Measurements from ENCODE around the gene PTGER2. TPM values are rescaled to one million over a fixed set of nuclear protein-coding genes. Genes with fewer than 3 reads are reported as not detected.

PTGER2 gene
- total and polyA plus RNA-seq, 11 donors = 0.15 to 4.1 (median 0.60) TPM

DNA sequence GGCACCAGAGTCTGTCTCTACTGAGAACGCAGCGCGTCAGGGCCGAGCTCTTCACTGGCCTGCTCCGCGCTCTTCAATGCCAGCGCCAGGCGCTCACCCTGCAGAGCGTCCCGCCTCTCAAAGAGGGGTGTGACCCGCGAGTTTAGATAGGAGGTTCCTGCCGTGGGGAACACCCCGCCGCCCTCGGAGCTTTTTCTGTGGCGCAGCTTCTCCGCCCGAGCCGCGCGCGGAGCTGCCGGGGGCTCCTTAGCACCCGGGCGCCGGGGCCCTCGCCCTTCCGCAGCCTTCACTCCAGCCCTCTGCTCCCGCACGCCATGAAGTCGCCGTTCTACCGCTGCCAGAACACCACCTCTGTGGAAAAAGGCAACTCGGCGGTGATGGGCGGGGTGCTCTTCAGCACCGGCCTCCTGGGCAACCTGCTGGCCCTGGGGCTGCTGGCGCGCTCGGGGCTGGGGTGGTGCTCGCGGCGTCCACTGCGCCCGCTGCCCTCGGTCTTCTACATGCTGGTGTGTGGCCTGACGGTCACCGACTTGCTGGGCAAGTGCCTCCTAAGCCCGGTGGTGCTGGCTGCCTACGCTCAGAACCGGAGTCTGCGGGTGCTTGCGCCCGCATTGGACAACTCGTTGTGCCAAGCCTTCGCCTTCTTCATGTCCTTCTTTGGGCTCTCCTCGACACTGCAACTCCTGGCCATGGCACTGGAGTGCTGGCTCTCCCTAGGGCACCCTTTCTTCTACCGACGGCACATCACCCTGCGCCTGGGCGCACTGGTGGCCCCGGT, 46.4 kb upstream of the PTGER2 start, which contains the start of gene PTGDR:
TSS of gene PTGDR (plus strand) at position 198 of the 778 bp plus-strand sequence. CDS start at position 315, 117 bp downstream.
- no peak for TF ChIP-seq POLR2A (IDR thresholded peaks at IDR 0.05)
- no peak for TF ChIP-seq CTCF (IDR thresholded peaks at IDR 0.05)
- H3K36me3 ChIP-seq = no peaks in the 10 kb centered on the region
- no peaks in the 10 kb centered on the region for H3K9me3 ChIP-seq
- H3K27me3 ChIP-seq = peaks cover 0 to 38% (median 9%) of the 10 kb centered on the region in 9 donors
- H3K27ac ChIP-seq = peak within 1 kb of the TSS in 10 of 12 donors; percentile 11 to 78 (median 59)
- H3K4me3 ChIP-seq = peak within 1 kb of the TSS; percentile 36 to 75 (median 58)
- 3 to 11% (median 5%) methylated on average over 27 to 63 of the region's 63 CpGs for WGBS, 4 donors
- H3K4me1 ChIP-seq = peaks cover 0 to 43% (median 18%) of the 10 kb centered on the region in 12 donors
- ATAC-seq (peak; percentile 33 to 81 (median 62)), DNase-seq (peak; percentile 38 to 71 (median 47))
- intact Hi-C loops (cut with DNase I) = loop anchor here in 2 of 10 donors (10.0 kb wide), 2 partner anchors 123 to 273 kb away; no protein-coding TSS in a partner anchor

DNA sequence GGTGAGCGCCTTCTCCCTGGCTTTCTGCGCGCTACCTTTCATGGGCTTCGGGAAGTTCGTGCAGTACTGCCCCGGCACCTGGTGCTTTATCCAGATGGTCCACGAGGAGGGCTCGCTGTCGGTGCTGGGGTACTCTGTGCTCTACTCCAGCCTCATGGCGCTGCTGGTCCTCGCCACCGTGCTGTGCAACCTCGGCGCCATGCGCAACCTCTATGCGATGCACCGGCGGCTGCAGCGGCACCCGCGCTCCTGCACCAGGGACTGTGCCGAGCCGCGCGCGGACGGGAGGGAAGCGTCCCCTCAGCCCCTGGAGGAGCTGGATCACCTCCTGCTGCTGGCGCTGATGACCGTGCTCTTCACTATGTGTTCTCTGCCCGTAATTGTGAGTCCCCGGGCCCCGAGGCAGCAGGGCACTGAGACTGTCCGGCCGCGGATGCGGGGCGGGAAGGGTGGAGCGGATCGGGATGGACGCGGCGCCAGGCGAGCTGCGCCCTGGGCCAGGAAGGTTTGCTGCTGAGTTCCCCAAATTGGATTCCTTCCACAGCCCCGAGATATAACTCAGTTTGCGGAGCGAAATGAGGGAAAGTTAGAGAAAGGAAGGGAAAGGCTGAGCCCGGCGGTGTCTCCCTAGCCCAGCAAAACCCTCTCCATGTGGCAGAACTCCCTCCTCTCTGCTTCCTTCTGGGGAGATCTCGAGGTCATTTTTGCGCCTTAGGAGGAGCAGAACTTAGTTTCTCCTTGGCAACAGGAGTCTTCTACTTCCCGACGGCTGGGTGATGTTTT, 45.6 kb upstream of the PTGER2 start:
- Histone ChIP-seq H3K4me1 (peaks cover 0 to 43% (median 18%) of the 10 kb centered on the region in 12 donors), H3K27ac (peak overlapping the region in 9 of 12 donors; percentile 11 to 78 (median 61)), H3K36me3 (no peaks in the 10 kb centered on the region), H3K4me3 (peak overlapping the region; percentile 36 to 75 (median 58)), H3K9me3 (no peaks in the 10 kb centered on the region), H3K27me3 (peaks cover 0 to 38% (median 9%) of the 10 kb centered on the region in 9 donors)
- intact Hi-C loops (cut with DNase I) = loop anchor here in 2 of 10 donors (10.0 kb wide), 2 partner anchors 124 to 274 kb away; no protein-coding TSS in a partner anchor
- TF ChIP-seq POLR2A (IDR thresholded peaks at IDR 0.05) (no peak), CTCF (IDR thresholded peaks at IDR 0.05) (no peak)
- ATAC-seq (peak in 3 of 4 donors; percentile 22 to 50 (median 41)), DNase-seq (peak in 4 of 5 donors; percentile 22 to 63 (median 29))
- 1 to 3% (median 2%) methylated on average over 43 to 54 of the region's 54 CpGs for WGBS, 4 donors

DNA sequence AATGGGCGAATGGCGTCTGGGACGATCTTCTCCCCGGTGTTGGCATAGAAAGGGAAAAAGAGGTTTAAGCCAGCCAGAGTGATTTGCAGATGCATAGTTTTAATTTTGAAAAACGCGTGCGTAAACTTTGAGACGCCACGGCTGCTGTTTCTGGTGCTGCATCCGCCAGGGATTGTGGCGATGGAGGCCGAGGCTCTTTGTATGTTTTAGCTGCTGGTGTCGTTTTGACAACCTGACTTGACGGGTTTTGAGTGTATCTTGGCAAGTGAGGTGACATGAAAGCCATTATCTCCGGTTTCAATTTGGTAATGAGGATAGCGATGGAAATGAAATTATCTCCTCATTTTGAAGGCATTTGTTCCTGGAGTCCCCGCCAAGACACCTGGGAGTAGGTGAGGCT, 45.0 kb upstream of the PTGER2 start:
- H3K9me3 ChIP-seq = no peaks in the 10 kb centered on the region
- H3K4me3 ChIP-seq = peak overlapping the region; percentile 36 to 75 (median 58)
- no peaks in the 10 kb centered on the region for H3K36me3 ChIP-seq
- TF ChIP-seq CTCF (IDR thresholded peaks at IDR 0.05) (no peak), POLR2A (IDR thresholded peaks at IDR 0.05) (no peak)
- peak overlapping the region in 9 of 12 donors; percentile 11 to 78 (median 61) for H3K27ac ChIP-seq
- ATAC-seq = no peak
- intact Hi-C loops (cut with DNase I) = loop anchor here in 2 of 10 donors (10.0 kb wide), 2 partner anchors 124 to 274 kb away; no protein-coding TSS in a partner anchor
- H3K4me1 ChIP-seq = peaks cover 0 to 43% (median 18%) of the 10 kb centered on the region in 12 donors
- H3K27me3 ChIP-seq = peaks cover 0 to 38% (median 9%) of the 10 kb centered on the region in 9 donors
- peak in 1 of 5 donors; percentile 58 for DNase-seq
- 29 to 45% (median 35%) methylated on average over 17 of the region's 17 CpGs for WGBS, 4 donors
